Myocyte (in vitro differentiated cells): ENCODE data around the gene SMIM12. TPM values are rescaled to one million over a fixed set of nuclear protein-coding genes. Genes with fewer than 3 reads are reported as not detected.

Experiments used
- DNase-seq: peaks from one replicate; pipeline ENCODE4 v3.0.0-alpha.2; 2012; ENCODE audit warnings: low read depth
- total RNA-seq: library from RNA; depleted of rRNA; stranded (reverse); fragments of >200 nt; gene quantifications from 2 replicates; pipeline ENCODE4 v1.2.3, GENCODE V29; 2014

SMIM12 gene
- total RNA-seq, 1 donor from 2014 or later = 23.8 TPM

- DNase-seq = no peak
Measured at GRCh38 chr1:34803770-34804169, 55.8 kb downstream of the SMIM12 start.

Other genes starting within 250 kb of the SMIM12 start
- gene GJB5, start 104.7 kb downstream of the SMIM12 start, total RNA-seq = not detected in 2 replicates
- gene GJB4, start 100.0 kb downstream of the SMIM12 start, total RNA-seq = not detected in 2 replicates
- not detected in 2 replicates for gene GJB3, start 78.5 kb downstream of the SMIM12 start, total RNA-seq
- not detected in 2 replicates for gene GJA4, start 66.8 kb downstream of the SMIM12 start, total RNA-seq
- 0.05 TPM in 1 of 2 replicates, not detected in the other for gene DLGAP3, start 69.9 kb upstream of the SMIM12 start, total RNA-seq
- 18.7 and 26.3 TPM in 2 replicates for gene TMEM35B, start 125.6 kb upstream of the SMIM12 start, total RNA-seq
- 10.1 and 17.5 TPM in 2 replicates for gene ZMYM6, start 172.2 kb upstream of the SMIM12 start, total RNA-seq
- 10.0 and 11.5 TPM in 2 replicates for gene ZMYM1, start 219.6 kb upstream of the SMIM12 start, total RNA-seq